H1 (cell line): ENCODE data around the gene MAF.
A peak's percentile ranks its signal among the peaks of the same experiment; 100 is the strongest.

Source experiments
- CHD1 ChIP-seq: IDR thresholded peaks from 2 replicates; pipeline ENCODE4 v1.6.1; 2012; ENCODE audit warnings: low read depth, low read length, improper control_type of control experiment
- CREB1 ChIP-seq: IDR thresholded peaks from 2 replicates; pipeline ENCODE4 v1.6.1; 2012; ENCODE audit warnings: inconsistent platforms
- EP300 ChIP-seq, 2 experiments: IDR thresholded peaks; 1 replicate in 1 of 2; 2 replicates in 1 of 2; pipeline ENCODE4 v1.6.1; 2011 to 2012; ENCODE audit warnings: low read depth in 2 of 2, low read length in 2 of 2, mild to moderate bottlenecking in 2 of 2, borderline replicate concordance in 1 of 2, inconsistent platforms in 1 of 2, moderate library complexity in 1 of 2
- EZH2 ChIP-seq: fragments of 200-600 bp; sonication (generic); IDR thresholded peaks from 2 replicates; pipeline ENCODE4 v1.7.1; 2012; ENCODE audit warnings: low read depth, mild to moderate bottlenecking, moderate library complexity, low read length, inconsistent platforms; ENCODE audit not compliant: severe bottlenecking
- KDM1A ChIP-seq: fragments of 200-600, 300-600 bp; sonication (generic); IDR thresholded peaks from 2 replicates; pipeline ENCODE4 v1.7.1; 2016; ENCODE audit warnings: mild to moderate bottlenecking, low read length, borderline replicate concordance
- MAFK ChIP-seq: IDR thresholded peaks from 2 replicates; pipeline ENCODE4 v1.6.1; 2012; ENCODE audit warnings: low read depth, mild to moderate bottlenecking, improper control_type of control experiment, low read length
- POLR2A ChIP-seq, 2 experiments: IDR thresholded peaks; 1 replicate in 1 of 2; 2 replicates in 1 of 2; pipeline ENCODE4 v1.6.1; 2011; ENCODE audit warnings: low read depth in 2 of 2, low read length in 2 of 2, mild to moderate bottlenecking in 2 of 2; ENCODE audit errors: control extremely low read depth in 1 of 2
- TF ChIP-seq, protein P1 (sequence below), 3 experiments: IDR thresholded peaks; 1 replicate in 2 of 3; 2 replicates in 1 of 3; pipeline versions ENCODE4 v1.5.1 to v1.6.1; 2011; ENCODE audit warnings: low read length in 3 of 3, mild to moderate bottlenecking in 3 of 3, inconsistent platforms in 2 of 3, low read depth in 1 of 3, moderate library complexity in 1 of 3; ENCODE audit not compliant: insufficient read depth in 1 of 3; ENCODE audit errors: control extremely low read depth in 1 of 3
- TF ChIP-seq, protein P2 (sequence below): IDR thresholded peaks from 2 replicates; pipeline ENCODE4 v1.6.1; 2011; ENCODE audit warnings: low read length, improper control_type of control experiment

DNA sequence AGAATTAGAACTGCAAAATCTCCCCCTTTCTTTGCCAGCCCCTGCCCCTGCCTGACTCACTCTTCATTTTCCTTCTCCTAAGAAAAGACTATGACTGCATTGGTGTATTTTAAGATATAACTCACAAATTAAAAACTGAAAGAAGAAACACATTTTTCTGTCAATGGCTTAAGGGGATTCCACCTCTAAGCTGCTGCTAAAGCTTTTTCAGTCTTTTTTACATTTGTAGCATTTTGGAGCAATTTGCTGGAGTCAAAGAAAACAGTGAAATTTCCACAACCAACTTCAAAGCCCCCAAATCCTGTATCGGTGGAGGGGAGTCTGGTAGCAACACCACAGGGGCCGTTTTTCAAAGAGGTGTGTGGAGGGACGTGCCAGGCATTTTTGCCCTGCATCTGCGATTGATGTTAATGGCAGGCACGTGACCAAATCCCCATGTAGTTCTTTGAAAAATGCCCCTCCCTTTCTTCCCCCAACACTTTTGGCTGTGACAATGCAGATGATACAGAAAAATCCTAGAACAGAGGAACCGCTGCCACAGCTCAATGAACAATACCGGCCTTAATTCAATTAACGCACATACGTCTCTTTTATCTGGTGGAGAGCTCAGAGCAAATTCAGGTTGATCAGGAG lies 28.5 kb downstream of the MAF start:
- TF ChIP-seq EZH2: no peak
- no peak for TF ChIP-seq EP300 (IDR thresholded peaks at IDR 0.05; ENCODE audit: borderline replicate concordance in 1 of 2, low read depth in 2 of 2, low read length in 2 of 2)
- TF ChIP-seq, protein P1, sequence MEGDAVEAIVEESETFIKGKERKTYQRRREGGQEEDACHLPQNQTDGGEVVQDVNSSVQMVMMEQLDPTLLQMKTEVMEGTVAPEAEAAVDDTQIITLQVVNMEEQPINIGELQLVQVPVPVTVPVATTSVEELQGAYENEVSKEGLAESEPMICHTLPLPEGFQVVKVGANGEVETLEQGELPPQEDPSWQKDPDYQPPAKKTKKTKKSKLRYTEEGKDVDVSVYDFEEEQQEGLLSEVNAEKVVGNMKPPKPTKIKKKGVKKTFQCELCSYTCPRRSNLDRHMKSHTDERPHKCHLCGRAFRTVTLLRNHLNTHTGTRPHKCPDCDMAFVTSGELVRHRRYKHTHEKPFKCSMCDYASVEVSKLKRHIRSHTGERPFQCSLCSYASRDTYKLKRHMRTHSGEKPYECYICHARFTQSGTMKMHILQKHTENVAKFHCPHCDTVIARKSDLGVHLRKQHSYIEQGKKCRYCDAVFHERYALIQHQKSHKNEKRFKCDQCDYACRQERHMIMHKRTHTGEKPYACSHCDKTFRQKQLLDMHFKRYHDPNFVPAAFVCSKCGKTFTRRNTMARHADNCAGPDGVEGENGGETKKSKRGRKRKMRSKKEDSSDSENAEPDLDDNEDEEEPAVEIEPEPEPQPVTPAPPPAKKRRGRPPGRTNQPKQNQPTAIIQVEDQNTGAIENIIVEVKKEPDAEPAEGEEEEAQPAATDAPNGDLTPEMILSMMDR (IDR thresholded peaks at IDR 0.05; ENCODE audit: control extremely low read depth in 1 of 3, insufficient read depth in 1 of 3, low read depth in 1 of 3, low read length in 3 of 3): no peak
- TF ChIP-seq POLR2A (IDR thresholded peaks at IDR 0.05; ENCODE audit: control extremely low read depth in 1 of 2, low read depth in 2 of 2, low read length in 2 of 2): no peak
- TF ChIP-seq, protein P2, sequence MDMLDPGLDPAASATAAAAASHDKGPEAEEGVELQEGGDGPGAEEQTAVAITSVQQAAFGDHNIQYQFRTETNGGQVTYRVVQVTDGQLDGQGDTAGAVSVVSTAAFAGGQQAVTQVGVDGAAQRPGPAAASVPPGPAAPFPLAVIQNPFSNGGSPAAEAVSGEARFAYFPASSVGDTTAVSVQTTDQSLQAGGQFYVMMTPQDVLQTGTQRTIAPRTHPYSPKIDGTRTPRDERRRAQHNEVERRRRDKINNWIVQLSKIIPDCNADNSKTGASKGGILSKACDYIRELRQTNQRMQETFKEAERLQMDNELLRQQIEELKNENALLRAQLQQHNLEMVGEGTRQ: peak; percentile 67
- no peak for TF ChIP-seq MAFK
- no peak for TF ChIP-seq CREB1
- TF ChIP-seq CHD1: no peak
- no peak for TF ChIP-seq KDM1A
